HG03103 (cell line): Measurements from ENCODE around the gene TMEM87A.
A peak's percentile ranks its signal among the peaks of the same experiment; 100 is the strongest.

ENCODE experiments used
- ATAC-seq: cut with Tn5 transposase; IDR thresholded peaks from one replicate; pipeline ENCODE4 v1.9.1; 2021; ENCODE audit warnings: low read depth; ENCODE audit not compliant: unreplicated experiment

The TMEM87A gene

DNA sequence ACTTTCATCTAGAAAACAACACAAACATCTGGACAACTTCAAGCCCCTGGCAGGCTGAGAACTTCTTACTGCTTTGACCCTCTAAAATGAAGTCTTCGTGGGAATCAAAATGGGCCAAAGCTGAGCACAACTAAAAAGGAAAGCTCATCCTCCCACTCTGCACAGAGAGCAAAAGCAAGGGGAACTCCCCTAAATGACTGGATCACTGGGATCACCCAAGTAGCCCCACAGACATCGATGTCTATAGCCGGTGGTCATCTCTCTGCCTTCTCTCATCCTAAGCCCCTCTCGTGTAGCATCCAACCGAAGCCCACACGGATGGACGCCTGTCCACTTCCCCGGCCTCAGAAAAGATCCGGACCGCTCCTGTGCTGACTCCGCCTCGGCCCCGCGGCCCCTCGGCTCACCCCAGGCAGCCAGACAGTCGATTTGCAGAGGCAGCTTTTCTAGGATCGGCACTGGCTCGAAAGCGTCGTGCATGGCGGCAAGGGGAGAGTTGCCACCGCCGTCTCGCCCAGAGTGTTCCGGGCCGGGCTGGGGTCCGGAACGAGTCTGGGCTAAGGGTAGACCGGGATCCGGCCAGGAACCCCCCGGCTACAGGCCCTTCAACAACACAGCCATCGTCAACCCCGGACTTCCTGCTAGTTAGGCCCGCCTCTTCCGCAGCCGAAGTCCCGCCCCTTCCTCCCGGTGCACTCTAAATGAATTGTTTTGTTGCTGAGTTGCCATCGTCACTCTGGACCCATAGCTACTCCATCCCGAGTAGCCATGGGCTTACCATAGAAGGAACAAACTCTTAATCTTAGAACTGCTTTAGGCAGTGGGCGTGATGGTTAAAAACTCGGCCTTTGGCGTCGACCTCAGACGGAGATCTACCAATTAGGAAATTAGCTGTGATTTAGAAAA is 65.3 kb downstream of the TMEM87A start, which contains the start of gene VPS39:
Gene VPS39, minus strand, starts transcription at position 631 of the 906 bp plus-strand sequence. Its CDS starts 151 bp downstream, at position 480.
- ATAC-seq = peak; percentile 89

DNA sequence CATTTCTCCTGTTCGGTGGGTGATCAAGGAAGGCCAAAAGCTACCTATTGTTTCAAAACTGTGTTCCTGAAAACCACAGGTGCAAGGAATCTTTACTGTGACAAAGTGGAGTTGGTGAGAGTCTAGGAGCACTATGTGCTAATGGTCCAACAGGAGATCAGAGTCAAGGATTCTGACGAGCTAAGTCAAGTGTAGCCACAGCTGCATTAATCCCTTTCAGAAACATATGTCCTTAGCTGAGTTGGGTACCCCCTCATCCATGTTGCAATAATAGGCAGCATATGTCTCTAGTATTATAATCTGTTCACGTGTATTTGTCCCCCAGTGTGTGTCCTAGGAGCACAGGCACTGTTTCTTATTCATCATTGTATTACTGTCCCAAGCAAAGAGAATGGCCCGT is 66.8 kb downstream of the TMEM87A start:
- no peak for ATAC-seq

DNA sequence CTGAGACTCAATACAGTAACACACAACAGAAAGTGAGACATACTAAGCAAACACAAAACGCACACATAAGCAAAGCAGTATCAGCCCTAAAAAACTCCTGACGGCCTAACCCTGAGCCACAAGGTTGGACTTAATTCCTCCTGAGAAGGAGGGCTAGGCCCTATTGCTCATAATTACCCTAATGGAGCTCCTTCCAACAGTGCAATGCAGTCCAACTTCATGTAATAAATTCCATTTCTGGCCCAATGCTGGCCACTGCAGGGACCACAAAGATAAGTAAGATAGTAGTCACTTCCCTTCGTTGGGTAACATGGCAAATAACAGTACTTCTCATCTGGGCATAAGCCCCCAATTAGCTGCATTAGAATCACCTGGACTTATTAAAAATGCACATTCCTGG is 69.3 kb downstream of the TMEM87A start:
- ATAC-seq = no peak

DNA sequence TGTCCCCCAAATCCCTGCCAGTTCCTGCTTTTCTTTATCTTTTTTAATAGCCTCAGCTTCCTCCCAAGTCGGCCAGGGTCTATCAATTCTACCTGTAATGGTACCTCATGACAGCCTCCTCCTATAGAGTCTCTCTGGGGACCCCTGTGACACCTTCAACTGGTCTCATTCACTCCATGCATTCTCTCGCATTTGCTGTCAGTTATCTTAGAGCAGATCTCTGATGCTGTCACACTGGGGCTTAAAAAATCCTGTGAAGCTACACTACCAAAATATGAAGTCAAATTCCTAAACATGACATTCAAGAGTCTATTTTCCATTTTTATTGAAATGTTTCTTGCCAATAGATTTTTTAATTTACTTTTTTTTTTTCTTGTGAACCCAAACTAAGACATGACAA is 70.6 kb downstream of the TMEM87A start:
- ATAC-seq = no peak

DNA sequence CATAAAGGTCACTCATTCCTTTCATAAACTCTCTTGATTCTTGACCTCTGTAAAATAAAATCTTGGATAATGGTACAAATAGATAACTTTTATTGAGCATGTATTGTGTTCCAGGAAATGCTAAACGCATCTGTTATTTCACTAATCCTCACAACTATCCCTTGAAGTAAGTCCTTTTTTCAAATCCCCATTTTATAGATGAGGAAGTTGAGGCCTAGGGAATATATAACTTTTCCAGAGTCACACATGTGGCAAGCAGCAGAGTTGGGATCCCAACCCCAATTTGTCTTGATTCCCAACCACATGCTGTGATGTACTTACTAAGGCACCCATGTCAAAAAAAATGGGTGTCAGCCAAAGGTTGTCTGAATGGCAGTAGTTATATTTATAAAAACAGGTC is 71.4 kb downstream of the TMEM87A start:
- no peak for ATAC-seq

DNA sequence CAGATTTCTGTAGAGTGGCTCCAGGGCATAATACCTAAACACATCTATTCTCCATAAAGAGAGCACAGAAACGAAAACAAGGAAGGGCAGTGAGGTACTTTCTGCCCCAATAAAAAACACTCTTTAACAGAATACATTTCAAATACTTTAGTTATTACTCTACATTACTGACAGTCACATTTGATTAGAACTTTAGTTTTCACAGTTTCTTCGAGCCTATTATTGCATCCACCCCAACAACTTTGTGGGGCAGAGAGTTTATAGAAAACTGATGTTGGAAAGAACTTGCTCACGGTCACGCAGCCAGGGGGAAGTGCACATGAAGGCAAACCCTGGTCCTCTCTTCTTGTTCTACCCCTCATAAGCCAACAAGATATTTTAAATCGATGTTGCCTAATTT is 74.1 kb downstream of the TMEM87A start:
- ATAC-seq = no peak

DNA sequence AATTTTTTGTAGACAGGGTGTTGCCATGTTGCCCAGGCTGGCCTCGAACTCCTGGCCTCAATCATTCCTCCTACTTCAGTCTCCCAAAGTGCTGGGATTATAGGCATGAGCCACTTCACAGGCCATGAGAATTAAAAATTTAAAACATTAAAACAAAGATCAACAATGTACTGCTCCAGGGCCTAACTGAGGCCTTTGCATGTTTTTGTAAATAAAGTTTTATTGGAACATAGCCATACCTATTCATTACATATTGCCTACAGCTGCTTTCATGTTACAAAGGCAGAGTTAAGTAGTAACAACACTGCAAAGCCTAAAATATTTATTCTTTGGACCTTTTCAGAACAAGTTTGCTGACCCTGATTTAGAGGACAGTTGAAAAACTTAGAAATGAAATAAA is 74.7 kb downstream of the TMEM87A start:
- ATAC-seq = no peak

DNA sequence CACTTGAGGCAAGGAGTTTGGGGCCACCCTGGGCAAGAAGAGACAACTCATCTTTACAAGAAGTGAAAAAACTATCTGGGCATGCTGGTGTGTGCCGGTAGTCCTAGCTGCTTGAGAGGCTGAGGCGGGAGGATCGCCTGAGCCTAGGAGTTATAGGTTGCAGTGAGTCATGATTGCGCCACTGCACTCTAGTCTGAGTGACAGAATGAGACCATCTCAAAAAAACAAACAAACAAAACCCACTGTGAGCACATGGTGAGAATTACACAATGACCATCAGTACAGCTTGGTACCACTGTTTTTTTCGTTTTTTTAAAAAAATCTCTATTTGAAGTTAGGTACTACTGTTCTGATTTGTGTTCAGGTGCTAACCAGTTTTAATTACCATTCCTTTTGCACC is 78.7 kb downstream of the TMEM87A start:
- ATAC-seq = no peak

DNA sequence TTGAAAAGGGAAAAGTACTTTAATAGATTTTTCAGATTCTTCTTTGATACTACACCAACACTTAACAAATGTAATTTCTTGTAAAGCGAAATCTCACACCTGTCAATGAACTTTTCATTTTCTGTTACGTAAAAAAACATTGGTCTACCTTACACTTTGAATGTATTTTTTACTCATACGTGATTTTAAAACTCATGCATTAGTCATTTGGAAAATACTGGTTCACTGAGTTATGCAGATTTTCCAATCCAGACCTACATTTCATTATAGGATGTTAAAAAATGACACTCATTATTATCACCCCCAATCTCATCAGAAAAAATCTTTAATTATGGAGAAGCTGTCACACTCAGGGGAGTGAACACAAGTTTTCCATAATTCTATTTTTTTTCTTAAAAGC is 79.8 kb downstream of the TMEM87A start:
- no peak for ATAC-seq

DNA sequence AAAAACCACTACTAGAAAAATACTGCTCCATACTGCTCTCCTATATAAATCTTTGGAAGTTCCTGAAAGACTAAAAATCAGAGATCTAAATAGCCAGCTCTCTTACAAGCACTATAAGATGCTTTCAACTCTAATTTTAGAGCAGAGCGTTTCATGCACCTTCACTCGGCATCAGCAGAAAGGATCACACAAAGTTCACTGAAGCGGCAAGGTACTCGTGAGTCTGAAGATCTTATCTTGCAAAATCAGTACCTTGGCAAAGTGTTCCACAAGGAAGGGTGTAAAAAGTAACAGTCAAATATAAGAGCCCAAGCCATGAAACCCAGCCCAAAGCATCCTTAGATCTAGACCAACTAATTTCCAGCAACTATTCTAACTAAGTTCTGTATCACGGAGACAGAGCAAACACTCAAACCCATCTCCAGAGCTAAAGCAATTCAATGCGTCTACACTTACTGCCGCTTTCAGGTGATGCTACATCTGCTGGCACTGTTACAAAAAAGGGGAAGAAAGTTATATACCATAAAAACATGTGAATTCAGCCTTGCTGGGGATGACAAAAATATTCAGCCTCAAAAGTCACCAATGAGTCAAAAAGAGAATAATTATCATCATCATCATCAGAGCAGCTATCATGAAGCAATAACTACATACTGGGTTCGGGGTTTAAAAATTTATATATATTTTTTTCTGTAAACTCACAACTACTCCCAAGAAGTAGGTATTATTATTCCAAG is 81.5 kb downstream of the TMEM87A start:
- no peak for ATAC-seq

DNA sequence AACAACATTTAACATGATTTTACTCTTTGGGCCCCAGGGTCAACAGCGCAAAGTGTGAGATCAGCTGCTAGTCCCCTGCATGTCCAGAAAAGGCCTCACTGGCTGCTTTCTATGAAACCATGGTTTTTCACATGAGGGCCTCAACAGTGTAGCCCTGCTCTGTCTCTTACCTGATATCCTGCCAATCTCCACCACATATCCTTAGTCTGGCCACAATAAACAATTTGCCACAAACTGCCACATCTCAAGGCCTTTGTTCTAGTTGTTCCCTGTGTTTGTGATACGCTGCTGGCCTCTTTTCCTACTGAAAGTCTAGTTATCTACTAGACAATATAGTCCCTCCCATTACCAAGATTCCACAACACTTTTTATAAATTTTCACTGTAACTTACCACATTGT is 82.9 kb downstream of the TMEM87A start:
- no peak for ATAC-seq

DNA sequence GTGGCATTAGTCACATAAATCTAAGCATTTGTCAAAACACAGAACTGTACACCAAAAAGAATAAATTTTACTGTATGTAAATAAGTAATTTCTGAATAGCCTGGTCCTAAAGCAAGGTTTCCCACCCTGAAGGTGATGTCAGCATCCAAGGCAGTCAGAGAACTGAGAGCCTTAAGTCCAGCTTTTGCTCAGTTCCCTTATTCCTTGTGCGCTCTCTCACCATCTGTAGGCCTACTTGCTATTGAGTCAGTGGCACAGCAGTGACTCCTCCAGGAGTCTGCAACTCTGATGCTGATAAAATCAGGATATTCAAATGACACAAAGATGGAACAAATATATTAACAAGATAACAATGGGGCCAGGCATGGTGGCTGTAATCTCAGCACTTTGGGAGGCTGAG is 87.4 kb downstream of the TMEM87A start:
- no peak for ATAC-seq

DNA sequence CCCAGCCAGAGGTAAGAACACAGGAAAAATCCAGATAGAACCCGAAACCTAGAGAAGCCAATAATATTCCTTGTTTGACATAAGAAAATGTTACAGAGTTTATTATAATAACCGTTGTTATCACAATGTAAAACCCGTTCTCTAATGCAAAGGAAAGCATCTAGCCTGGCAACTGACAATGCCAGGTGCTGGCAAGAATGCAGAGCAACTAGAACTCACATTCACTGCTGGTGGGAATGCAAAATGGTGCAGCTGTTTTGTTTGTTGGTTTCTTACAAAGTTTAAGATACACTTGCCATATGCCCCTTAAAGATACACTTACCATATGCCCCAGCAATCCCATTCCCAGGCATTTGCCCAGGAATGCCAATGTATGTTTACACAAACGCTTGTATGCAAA is 88.5 kb downstream of the TMEM87A start:
- ATAC-seq = no peak

DNA sequence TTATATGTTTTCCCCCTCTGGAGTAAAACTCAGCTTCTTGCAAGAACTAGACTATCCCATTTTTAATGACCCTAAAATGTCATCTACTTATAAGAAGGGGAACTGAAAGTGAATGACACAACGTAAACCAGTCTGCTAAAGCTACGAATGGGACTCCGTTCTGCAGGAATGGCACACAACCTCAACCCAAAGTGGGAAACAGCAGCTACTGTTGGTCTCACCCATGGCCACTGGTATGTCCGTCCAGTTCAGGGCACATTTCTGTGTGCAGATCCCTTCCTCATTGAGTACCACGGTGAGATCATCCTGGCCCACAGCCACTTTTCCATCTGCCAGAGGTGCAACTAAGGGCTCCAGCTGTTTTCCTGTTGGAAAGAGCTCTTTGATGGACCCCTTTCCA is 88.9 kb downstream of the TMEM87A start:
- ATAC-seq = no peak

DNA sequence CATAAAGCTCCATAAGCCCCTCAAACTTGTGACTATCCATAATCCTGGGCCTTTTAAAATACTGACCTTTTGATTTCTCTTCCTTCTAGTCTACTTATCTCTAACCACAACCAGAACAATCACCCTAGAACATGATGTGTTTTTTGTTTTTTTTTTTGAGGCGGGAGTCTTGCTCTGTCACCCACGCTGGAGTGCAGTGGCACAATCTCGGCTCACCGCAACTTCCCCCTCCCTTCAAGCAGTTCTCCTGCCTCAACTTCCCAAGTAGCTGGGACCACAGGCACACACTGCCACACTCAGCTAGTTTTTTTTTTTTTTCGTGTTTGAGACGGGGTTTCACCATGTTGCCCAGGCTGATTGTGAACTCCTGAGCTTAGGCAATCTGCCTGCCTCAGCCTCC is 90.3 kb downstream of the TMEM87A start:
- ATAC-seq = no peak

DNA sequence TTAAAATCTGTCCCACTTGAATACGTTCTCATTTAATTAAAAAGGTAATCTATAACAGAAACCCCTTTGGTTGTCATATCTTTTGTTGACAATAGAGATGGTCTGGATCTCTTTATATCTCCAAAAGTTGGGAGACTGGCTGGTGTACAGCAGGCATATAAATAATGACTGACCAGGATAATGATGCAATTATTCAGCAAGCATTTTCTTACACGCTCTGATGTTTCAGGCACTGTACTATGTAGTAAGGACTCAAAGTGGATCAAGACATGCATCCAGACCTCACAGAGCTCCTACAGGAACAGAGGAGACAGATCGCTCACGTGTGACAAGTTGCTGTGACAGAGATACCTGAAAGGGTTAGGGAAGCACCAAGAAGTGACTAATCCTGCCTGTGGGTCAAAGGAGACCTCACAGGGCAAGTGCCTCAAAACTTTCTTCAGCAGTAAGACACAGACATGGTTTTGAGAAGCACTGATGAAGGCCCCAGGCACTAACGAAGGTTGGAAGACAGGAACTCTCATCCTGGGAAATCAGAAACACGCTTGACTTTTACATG is 90.8 kb downstream of the TMEM87A start:
- ATAC-seq = no peak

DNA sequence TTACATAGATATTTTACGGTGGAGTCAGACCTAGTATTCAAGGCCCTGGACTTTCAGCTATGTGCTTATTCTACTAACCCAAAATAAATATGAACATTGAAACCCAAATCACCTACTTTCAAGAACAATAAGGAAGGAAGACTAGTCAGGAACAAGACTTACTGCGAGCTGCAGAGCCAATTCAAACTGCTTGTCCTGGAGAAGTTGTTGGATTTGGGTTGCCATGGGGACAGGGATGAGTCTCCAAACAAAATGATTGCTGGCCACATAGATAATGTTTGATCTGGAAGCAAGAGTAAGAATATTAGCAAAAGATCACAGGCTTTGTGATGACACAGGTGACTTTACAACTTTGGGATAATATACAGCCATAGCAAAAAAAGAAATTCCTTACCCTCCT is 95.2 kb downstream of the TMEM87A start:
- ATAC-seq = no peak

DNA sequence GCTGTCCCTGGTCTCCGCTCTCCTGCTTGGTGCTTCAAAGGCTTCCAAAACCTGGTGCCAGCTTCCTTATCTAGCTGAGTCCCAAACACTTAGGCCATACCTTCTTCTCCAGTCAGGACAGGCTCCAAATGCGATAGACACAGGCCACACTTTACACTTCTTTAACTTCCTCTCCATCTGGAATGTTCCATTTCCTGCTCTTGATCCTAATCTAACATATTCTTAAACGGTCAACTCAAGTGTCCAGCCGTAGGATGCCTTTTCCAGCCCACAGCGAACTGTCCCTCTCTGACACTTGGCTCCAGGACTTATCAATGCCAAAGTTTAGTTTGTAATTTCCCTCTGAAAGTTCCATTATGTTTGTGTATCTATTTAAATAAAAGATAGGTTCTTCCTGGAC is 97.6 kb downstream of the TMEM87A start:
- no peak for ATAC-seq

DNA sequence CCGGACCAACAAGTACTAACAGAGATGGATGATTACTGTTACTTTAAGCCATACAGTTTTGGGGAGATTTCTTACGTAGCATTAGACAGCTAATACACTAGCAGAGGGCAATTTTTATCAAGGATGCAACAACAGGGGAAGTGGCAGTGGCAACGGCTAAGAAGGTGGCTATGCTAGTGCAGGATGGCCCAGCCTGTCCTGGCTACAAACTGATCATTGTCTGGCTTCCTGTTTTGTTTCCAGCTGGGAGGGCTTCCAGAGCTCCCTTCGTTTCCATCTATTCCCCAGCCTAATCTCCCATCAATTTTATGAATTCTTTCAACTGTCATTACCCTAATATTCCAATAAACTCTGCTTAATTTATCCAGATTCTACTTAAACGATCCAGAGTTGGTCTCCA is 100.8 kb downstream of the TMEM87A start:
- no peak for ATAC-seq

DNA sequence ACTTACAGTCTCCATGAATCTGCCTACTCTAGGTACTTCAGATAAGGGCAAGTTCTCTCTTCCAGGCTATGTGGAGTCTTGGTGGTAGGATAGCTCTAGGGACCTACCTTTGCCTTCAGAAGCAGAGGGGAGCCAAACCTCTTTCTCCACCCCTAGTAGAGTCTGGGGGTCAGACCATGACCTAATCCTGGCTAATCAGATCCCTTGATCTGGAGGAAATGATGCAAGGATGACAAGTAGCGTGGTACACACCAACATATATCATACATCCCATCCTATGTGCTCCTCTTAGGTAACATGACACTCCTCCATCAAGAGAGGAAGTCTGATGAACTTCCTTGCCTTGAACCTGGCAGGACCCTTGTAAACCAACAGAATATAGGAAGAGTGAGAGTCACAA is 101.4 kb downstream of the TMEM87A start:
- no peak for ATAC-seq

DNA sequence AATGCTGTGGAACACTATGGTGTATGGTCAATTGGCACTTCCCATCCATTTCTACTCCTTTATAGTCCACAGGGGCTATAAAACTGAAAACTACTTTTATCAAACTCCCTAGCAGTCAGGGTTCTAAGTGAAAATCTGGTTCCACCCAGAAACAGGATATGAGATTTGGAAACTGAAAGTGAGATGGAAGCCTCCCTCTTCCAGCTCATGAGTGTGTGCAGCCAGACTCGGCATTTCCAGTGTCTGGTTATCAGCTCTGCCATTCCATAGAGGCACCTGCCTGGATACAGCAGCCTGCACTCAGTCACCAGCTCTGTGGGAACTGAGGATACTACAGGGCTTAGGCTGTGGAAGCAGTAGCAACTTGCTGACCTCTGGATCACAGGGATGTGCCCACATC is 102.1 kb downstream of the TMEM87A start:
- ATAC-seq = no peak
